HG03520 (cell line): ENCODE results near the gene ABCA4.

Experiments used
- ATAC-seq: cut with Tn5 transposase; IDR thresholded peaks from one replicate; pipeline ENCODE4 v1.9.1; 2021; ENCODE audit warnings: mild to moderate bottlenecking, moderate library complexity; ENCODE audit not compliant: unreplicated experiment

Gene ABCA4

GRCh38 chr1:94084547-94084946, 36.4 kb downstream of the ABCA4 start:
- ATAC-seq: no peak

GRCh38 chr1:94084085-94084484, 36.9 kb downstream of the ABCA4 start:
- no peak for ATAC-seq

GRCh38 chr1:94083681-94084080, 37.3 kb downstream of the ABCA4 start:
- ATAC-seq: no peak

- no peak for ATAC-seq
Measured at GRCh38 chr1:94081566-94082344, 39.2 kb downstream of the ABCA4 start.

- no peak for ATAC-seq
Measured at GRCh38 chr1:94079989-94080388, 41.0 kb downstream of the ABCA4 start.

- no peak for ATAC-seq
Measured at GRCh38 chr1:94079080-94079940, 41.6 kb downstream of the ABCA4 start.

GRCh38 chr1:94072840-94073522, 48.0 kb downstream of the ABCA4 start:
- ATAC-seq: no peak

GRCh38 chr1:94071976-94072375, 49.0 kb downstream of the ABCA4 start:
- no peak for ATAC-seq

GRCh38 chr1:94071391-94071790, 49.6 kb downstream of the ABCA4 start:
- no peak for ATAC-seq

GRCh38 chr1:94070865-94071264, 50.1 kb downstream of the ABCA4 start:
- ATAC-seq: no peak

- no peak for ATAC-seq
Measured at GRCh38 chr1:94069919-94070285, 51.0 kb downstream of the ABCA4 start.

- ATAC-seq: no peak
Measured at GRCh38 chr1:94068999-94069918, 51.7 kb downstream of the ABCA4 start.

- ATAC-seq: no peak
Measured at GRCh38 chr1:94068096-94068998, 52.6 kb downstream of the ABCA4 start.

GRCh38 chr1:94067196-94067595, 53.8 kb downstream of the ABCA4 start:
- no peak for ATAC-seq

- ATAC-seq: no peak
Measured at GRCh38 chr1:94063379-94063778, 57.6 kb downstream of the ABCA4 start.

- peak; percentile 78 for ATAC-seq
Measured at GRCh38 chr1:94061513-94062443, 59.2 kb downstream of the ABCA4 start.

GRCh38 chr1:94060720-94061119, 60.2 kb downstream of the ABCA4 start:
- no peak for ATAC-seq

- ATAC-seq: no peak
Measured at GRCh38 chr1:94058766-94059165, 62.2 kb downstream of the ABCA4 start.
